HepG2 (cell line): ENCODE measurements around the gene ZNF683. TPM values are rescaled to one million over a fixed set of nuclear protein-coding genes. Genes with fewer than 3 reads are reported as not detected.
A peak's percentile ranks its signal among the peaks of the same experiment; 100 is the strongest.

ENCODE experiments used
- AKAP8 ChIP-seq: sonication (generic); formaldehyde crosslinking; IDR thresholded peaks from 2 replicates; pipeline ENCODE4 v1.5.1; 2020; ENCODE audit warnings: mild to moderate bottlenecking, missing genetic modification reagents
- ATF4 ChIP-seq, 2 experiments: fragments of 450-650 bp in 1 of 2; sonication (generic) in 1 of 2; formaldehyde crosslinking; IDR thresholded peaks; 2 replicates each; pipeline versions ENCODE4 v1.5.0 to v1.8.0; 2020 to 2022; ENCODE audit warnings: mild to moderate bottlenecking in 1 of 2, missing genetic modification reagents in 1 of 2
- CREBL2 ChIP-seq: sonication (generic); formaldehyde crosslinking; IDR thresholded peaks from 2 replicates; pipeline ENCODE4 v1.8.1; 2023; ENCODE audit warnings: missing genetic modification reagents, mild to moderate bottlenecking, borderline replicate concordance
- CSRNP2 ChIP-seq: sonication (generic); formaldehyde crosslinking; conservative IDR thresholded peaks from 2 replicates; pipeline ENCODE4 v1.8.0; 2022; ENCODE audit warnings: low read depth, missing genetic modification reagents
- ERF ChIP-seq: IDR thresholded peaks from 2 replicates; pipeline ENCODE4 v1.6.1; 2018; ENCODE audit warnings: missing biosample characterization, missing genetic modification reagents
- FOXA1 ChIP-seq, 2 experiments: fragments of 450-650 bp in 1 of 2; sonication (generic) in 1 of 2; formaldehyde crosslinking in 1 of 2; IDR thresholded peaks; 2 replicates each; pipeline versions ENCODE4 v1.4.0 to v1.6.1; 2016 to 2020; ENCODE audit warnings: missing genetic modification reagents in 1 of 2
- GATAD1 ChIP-seq: IDR thresholded peaks from 2 replicates; pipeline ENCODE4 v1.6.1; 2016; ENCODE audit warnings: missing genetic modification reagents, missing compliant biosample characterization
- GMEB1 ChIP-seq: sonication (generic); formaldehyde crosslinking; IDR thresholded peaks from 2 replicates; pipeline ENCODE4 v1.5.1; 2020; ENCODE audit warnings: missing genetic modification reagents, mild to moderate bottlenecking, borderline replicate concordance
- GTF2F1 ChIP-seq: fragments of 150-350 bp; IDR thresholded peaks from 2 replicates; pipeline ENCODE4 v1.6.1; 2014; ENCODE audit warnings: low read length
- ISX ChIP-seq: sonication (generic); formaldehyde crosslinking; conservative IDR thresholded peaks from 2 replicates; pipeline ENCODE4 v1.5.0; 2020; ENCODE audit warnings: missing genetic modification reagents
- KLF16 ChIP-seq, 2 experiments: sonication (generic) in 1 of 2; formaldehyde crosslinking in 1 of 2; IDR thresholded peaks; 2 replicates each; pipeline versions ENCODE4 v1.6.1 to v1.8.0; 2016 to 2023; ENCODE audit warnings: missing genetic modification reagents in 2 of 2, missing compliant biosample characterization in 1 of 2
- SNAPC4 ChIP-seq: sonication (generic); formaldehyde crosslinking; IDR thresholded peaks from 2 replicates; pipeline ENCODE4 v1.4.0; 2020; ENCODE audit warnings: mild to moderate bottlenecking, missing genetic modification reagents
- SYNCRIP ChIP-seq: fragments of 200-400 bp; formaldehyde crosslinking; IDR thresholded peaks from 2 replicates; pipeline ENCODE4 v1.6.1; 2018; ENCODE audit warnings: mild to moderate bottlenecking, low read depth, low read length; ENCODE audit not compliant: insufficient read depth
- ZKSCAN8 ChIP-seq: IDR thresholded peaks from 2 replicates; pipeline ENCODE4 v1.6.1; 2016; ENCODE audit warnings: borderline replicate concordance, missing genetic modification reagents, missing compliant biosample characterization
- ZNF205 ChIP-seq: IDR thresholded peaks from 2 replicates; pipeline ENCODE4 v1.6.1; 2018; ENCODE audit warnings: missing biosample characterization, missing genetic modification reagents
- ZNF605 ChIP-seq: sonication (generic); formaldehyde crosslinking; IDR thresholded peaks from 2 replicates; pipeline ENCODE4 v1.8.0; 2022; ENCODE audit warnings: mild to moderate bottlenecking, missing genetic modification reagents
- ZNF644 ChIP-seq: IDR thresholded peaks from 2 replicates; pipeline ENCODE4 v1.6.1; 2016; ENCODE audit warnings: low read depth
- ZNF703 ChIP-seq: sonication (generic); formaldehyde crosslinking; IDR thresholded peaks from 2 replicates; pipeline ENCODE4 v1.5.1; 2020; ENCODE audit warnings: missing genetic modification reagents, mild to moderate bottlenecking, moderate library complexity, borderline replicate concordance
- ZNF772 ChIP-seq: sonication (generic); formaldehyde crosslinking; IDR thresholded peaks from 2 replicates; pipeline ENCODE4 v1.5.0; 2020; ENCODE audit warnings: mild to moderate bottlenecking, missing genetic modification reagents
- ZSCAN29 ChIP-seq: sonication (generic); formaldehyde crosslinking; conservative IDR thresholded peaks from 2 replicates; pipeline ENCODE4 v1.4.0; 2020; ENCODE audit warnings: mild to moderate bottlenecking, missing genetic modification reagents
- ZSCAN31 ChIP-seq: sonication (generic); formaldehyde crosslinking; IDR thresholded peaks from 2 replicates; pipeline ENCODE4 v1.5.0; 2020; ENCODE audit warnings: low read depth, mild to moderate bottlenecking, missing genetic modification reagents
- polyA plus RNA-seq, 8 experiments: library from polyadenylated mRNA; depleted of rRNA in 3 of 8; stranded (reverse) in 7 of 8; unstranded in 1 of 8; fragments of >200 nt; fragmentation: Illumina TruSeq in 4 of 8; extraction: Trizol in 4 of 8; gene quantifications; 2 replicates each; pipeline versions ENCODE4 v1.2.1 to v1.2.3, GENCODE V29; 2011 to 2016; ENCODE audit warnings: low read depth in 4 of 8, missing spikeins in 1 of 8, mixed read lengths in 1 of 8; ENCODE audit not compliant: insufficient read depth in 1 of 8
- total RNA-seq, 5 experiments: library from RNA; depleted of rRNA; stranded (reverse); fragments of >200 nt; fragmentation: Illumina TruSeq; extraction: Trizol; gene quantifications; 2 replicates each; pipeline ENCODE4 v1.2.3, GENCODE V29; 2016; ENCODE audit warnings: low read depth in 1 of 5

Gene ZNF683
- total and polyA plus RNA-seq, 2 of the 13 experiments (the other 11 are each of a cell fraction or from before 2014, with no cell fraction given): not detected

- 0 out of 2 replicates have a peak, but pooled peaks have one; percentile 32 for TF ChIP-seq SNAPC4 (CRISPR knock-in tag)
- no peak for TF ChIP-seq ZNF703 (CRISPR knock-in tag)
- TF ChIP-seq GTF2F1: no peak
- TF ChIP-seq ZNF644 (CRISPR knock-in tag): peak; percentile 85
- TF ChIP-seq ZNF205: peak; percentile 62; the same call in 1 of the 2 replicates
- no peak for TF ChIP-seq ZSCAN29 (CRISPR knock-in tag)
- TF ChIP-seq CSRNP2 (CRISPR knock-in tag): 0 out of 2 replicates have a peak, but pooled peaks have one; percentile 44
- peak; percentile 86 for TF ChIP-seq ERF (CRISPR knock-in tag)
- TF ChIP-seq ZNF772 (CRISPR knock-in tag): peak; percentile 66; the same call in 1 of the 2 replicates
- TF ChIP-seq ISX (CRISPR knock-in tag): no peak
- no peak for TF ChIP-seq CREBL2 (CRISPR knock-in tag)
- peak; percentile 83 for TF ChIP-seq ZKSCAN8 (CRISPR knock-in tag)
- 0 out of 2 replicates have a peak, but pooled peaks have one; percentile 58 for TF ChIP-seq ZSCAN31 (CRISPR knock-in tag)
- 0 out of 2 replicates have a peak, but pooled peaks have one; percentile 47 for TF ChIP-seq ZNF605 (CRISPR knock-in tag)
- no peak for TF ChIP-seq FOXA1 (IDR thresholded peaks at IDR 0.05)
- TF ChIP-seq FOXA1 (CRISPR knock-in tag; IDR thresholded peaks at IDR 0.05): 0 out of 2 replicates have a peak, but pooled peaks have one; percentile 11
- TF ChIP-seq GMEB1: peak; percentile 33; the same call in 1 of the 2 replicates
- TF ChIP-seq ATF4 (CRISPR knock-in tag; IDR thresholded peaks at IDR 0.05): peak in 1 of 2 experiments; percentile 98; a peak in 2 of 4 replicates
- TF ChIP-seq KLF16 (CRISPR knock-in tag; IDR thresholded peaks at IDR 0.05): peak in 1 of 2 experiments; percentile 96; a peak in 2 of 4 replicates
- TF ChIP-seq GATAD1 (CRISPR knock-in tag): peak; percentile 38; the same call in 1 of the 2 replicates
- TF ChIP-seq AKAP8: no peak
- TF ChIP-seq SYNCRIP: no peak
These were observed 14.9 kb upstream of the ZNF683 start (continued) for GRCh38 chr1:26387447-26387846.
